Gastroesophageal sphincter (tissue), 4 donors: Measurements from ENCODE around the gene BCAR3. TPM values are rescaled to one million over a fixed set of nuclear protein-coding genes. Genes with fewer than 3 reads are reported as not detected.

Experiments
- ATAC-seq: fragments of 150-250 bp; one replicate; pipeline ENCODE4 v1.9.1; 2016; ENCODE audit warnings: mild to moderate bottlenecking, moderate library complexity
- H3K27ac ChIP-seq, 4 donors: fragments of 200-600 bp; sonication (generic) in 3 of 4; 1 replicate in 3 of 4; 2 replicates in 1 of 4; pipeline ENCODE4 v1.5.1; 2016 to 2019
- H3K27me3 ChIP-seq: fragments of 200-600 bp; sonication (generic); one replicate; pipeline ENCODE4 v1.5.1; 2019
- H3K36me3 ChIP-seq, 2 donors: fragments of 200-600 bp; sonication (generic); one replicate each; pipeline ENCODE4 v1.5.1; 2019; ENCODE audit warnings: control low read depth in 1 of 2
- H3K4me1 ChIP-seq, 3 donors: fragments of 200-600 bp; sonication (generic); 1 replicate in 2 of 3; 2 replicates in 1 of 3; pipeline ENCODE4 v1.5.1; 2016 to 2019; ENCODE audit warnings: control low read depth in 2 of 3
- H3K4me3 ChIP-seq, 2 donors: fragments of 200-600 bp; sonication (generic); one replicate each; pipeline ENCODE4 v1.5.1; 2019; ENCODE audit warnings: mild to moderate bottlenecking in 1 of 2, moderate library complexity in 1 of 2
- H3K9me3 ChIP-seq, 3 donors: fragments of 200-600 bp; sonication (generic); one replicate each; pipeline ENCODE4 v1.5.1; 2017 to 2019; ENCODE audit warnings: control low read depth in 2 of 3
- EP300 ChIP-seq: sonication (generic); formaldehyde crosslinking; IDR thresholded peaks from one replicate; pipeline ENCODE4 v1.6.1; 2017; ENCODE audit warnings: antibody characterized with exemption, mild to moderate bottlenecking
- POLR2A ChIP-seq, 2 donors: fragments of 450-650 bp; IDR thresholded peaks; one replicate each; pipeline ENCODE4 v1.6.1; 2017; ENCODE audit warnings: antibody characterized with exemption in 2 of 2, mild to moderate bottlenecking in 2 of 2, moderate library complexity in 1 of 2
- POLR2AphosphoS5 ChIP-seq: sonication (generic); formaldehyde crosslinking; IDR thresholded peaks from one replicate; pipeline ENCODE4 v1.6.1; 2017; ENCODE audit warnings: antibody characterized with exemption
- WGBS, 2 donors: methylation state at CpG; one replicate each; pipeline ENCODE4 v1.1.5; 2018; ENCODE audit warnings: low coverage in 1 of 2; 5-methylcytosine and 5-hydroxymethylcytosine counted together
- total RNA-seq, 4 donors: library from RNA; depleted of rRNA; stranded (reverse); fragments of >200 nt; gene quantifications; one replicate each; pipeline ENCODE4 v1.1.0, GENCODE V29; 2016
- TF ChIP-seq, protein P1 (sequence below), 4 experiments: fragments of 200-600 bp in 2 of 4; fragments of 450-650 bp in 2 of 4; sonication (generic) in 1 of 4; IDR thresholded peaks; one replicate each; pipeline ENCODE4 v1.5.1; 2017 to 2019; ENCODE audit warnings: antibody characterized with exemption in 4 of 4, mild to moderate bottlenecking in 2 of 4, moderate library complexity in 2 of 4

BCAR3 gene
- total RNA-seq, 4 donors from 2014 or later = 33.9 to 40.2 (median 38.3) TPM

DNA sequence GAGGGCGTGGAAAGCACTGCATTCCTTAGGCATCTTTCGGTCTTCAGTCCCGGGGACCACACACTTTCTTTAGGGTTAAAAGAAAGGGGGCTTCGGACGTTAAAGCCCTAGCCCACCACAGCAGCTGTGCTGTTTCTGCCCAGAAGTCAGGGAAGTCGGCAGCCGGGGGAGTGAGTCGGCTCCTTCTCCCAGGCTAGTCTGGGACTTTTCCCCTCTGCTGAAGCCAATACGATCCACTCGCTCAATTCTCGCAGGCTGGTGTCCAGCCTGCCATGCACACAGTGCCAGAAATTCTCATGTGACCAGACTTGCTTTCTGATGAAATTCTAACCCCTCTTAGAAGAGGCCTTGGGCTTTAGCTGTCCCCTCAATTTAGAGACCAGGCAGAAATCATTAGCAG lies 67.7 kb downstream of the BCAR3 start:
- peak overlapping the region; percentile 42 to 53 for H3K4me3 ChIP-seq
- H3K27me3 ChIP-seq = no peaks in the 10 kb centered on the region
- no peaks in the 10 kb centered on the region for H3K9me3 ChIP-seq
- ATAC-seq = peak; percentile 69
- H3K36me3 ChIP-seq = no peaks in the 10 kb centered on the region
- H3K4me1 ChIP-seq = peaks cover 15 to 93% (median 34%) of the 10 kb centered on the region in 3 donors
- peak overlapping the region; percentile 45 to 78 (median 74) for H3K27ac ChIP-seq
- TF ChIP-seq, protein P1, sequence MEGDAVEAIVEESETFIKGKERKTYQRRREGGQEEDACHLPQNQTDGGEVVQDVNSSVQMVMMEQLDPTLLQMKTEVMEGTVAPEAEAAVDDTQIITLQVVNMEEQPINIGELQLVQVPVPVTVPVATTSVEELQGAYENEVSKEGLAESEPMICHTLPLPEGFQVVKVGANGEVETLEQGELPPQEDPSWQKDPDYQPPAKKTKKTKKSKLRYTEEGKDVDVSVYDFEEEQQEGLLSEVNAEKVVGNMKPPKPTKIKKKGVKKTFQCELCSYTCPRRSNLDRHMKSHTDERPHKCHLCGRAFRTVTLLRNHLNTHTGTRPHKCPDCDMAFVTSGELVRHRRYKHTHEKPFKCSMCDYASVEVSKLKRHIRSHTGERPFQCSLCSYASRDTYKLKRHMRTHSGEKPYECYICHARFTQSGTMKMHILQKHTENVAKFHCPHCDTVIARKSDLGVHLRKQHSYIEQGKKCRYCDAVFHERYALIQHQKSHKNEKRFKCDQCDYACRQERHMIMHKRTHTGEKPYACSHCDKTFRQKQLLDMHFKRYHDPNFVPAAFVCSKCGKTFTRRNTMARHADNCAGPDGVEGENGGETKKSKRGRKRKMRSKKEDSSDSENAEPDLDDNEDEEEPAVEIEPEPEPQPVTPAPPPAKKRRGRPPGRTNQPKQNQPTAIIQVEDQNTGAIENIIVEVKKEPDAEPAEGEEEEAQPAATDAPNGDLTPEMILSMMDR (IDR thresholded peaks at IDR 0.05) = no peak
- TF ChIP-seq EP300 (no peak), POLR2AphosphoS5 (peak; percentile 38)
- WGBS, 2 donors = 8 to 61% methylated on average over 7 to 11 of the region's 11 CpGs

DNA sequence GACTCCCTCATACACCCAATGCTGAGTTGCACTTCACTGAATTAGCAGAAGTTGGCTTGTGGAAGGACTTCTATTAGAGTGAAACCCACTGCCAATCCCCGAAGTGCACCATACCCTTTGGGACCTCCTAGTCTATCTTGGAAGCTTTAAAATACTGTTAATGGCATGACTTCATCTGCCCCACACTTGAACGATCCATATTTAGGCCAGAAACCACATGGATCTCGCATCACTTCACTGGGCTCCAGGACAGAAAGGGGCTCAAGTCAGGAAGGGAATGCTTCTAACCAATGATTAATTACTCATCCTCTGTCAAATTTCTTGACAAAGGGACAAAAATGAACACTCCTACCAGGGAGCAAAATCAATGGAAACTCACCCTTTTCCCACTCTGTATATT lies 69.1 kb downstream of the BCAR3 start:
- Histone ChIP-seq H3K4me1 (peaks cover 12 to 96% (median 34%) of the 10 kb centered on the region in 3 donors), H3K4me3 (peak overlapping the region in 1 of 2 donors; percentile 53), H3K27ac (peak overlapping the region in 2 of 4 donors; percentile 27 to 78), H3K27me3 (no peaks in the 10 kb centered on the region), H3K36me3 (no peaks in the 10 kb centered on the region), H3K9me3 (no peaks in the 10 kb centered on the region)
- ATAC-seq = no peak
- 65 to 87% methylated on average over 2 to 3 of the region's 3 CpGs for WGBS, 2 donors
- TF ChIP-seq POLR2AphosphoS5 (no peak), POLR2A (IDR thresholded peaks at IDR 0.05) (no peak), EP300 (no peak)
- TF ChIP-seq, protein P1 (IDR thresholded peaks at IDR 0.05) = no peak

DNA sequence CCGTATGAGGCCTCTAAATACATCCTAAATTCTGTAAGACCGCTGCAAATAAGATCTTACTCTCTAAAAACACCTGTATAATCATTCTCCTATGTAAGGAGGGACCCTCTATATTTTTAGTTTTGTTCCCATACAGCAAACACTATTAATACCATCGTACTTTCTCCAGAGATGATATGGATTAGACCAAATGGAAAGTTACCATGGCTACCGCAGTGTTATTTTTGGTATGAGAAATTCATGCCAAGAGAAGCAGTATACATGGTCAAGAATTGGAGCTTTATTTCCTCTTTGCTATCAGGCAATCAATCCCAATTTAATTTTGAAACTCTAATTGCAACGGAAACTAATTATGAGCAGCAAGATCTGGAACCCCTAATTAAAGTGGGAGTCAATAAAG lies 70.0 kb downstream of the BCAR3 start:
- no peak for ATAC-seq
- TF ChIP-seq POLR2A (IDR thresholded peaks at IDR 0.05) (no peak), POLR2AphosphoS5 (no peak), EP300 (no peak)
- TF ChIP-seq, protein P1 (IDR thresholded peaks at IDR 0.05) = no peak
- H3K36me3 ChIP-seq = no peaks in the 10 kb centered on the region
- WGBS, 2 donors = 72 to 77% methylated on average over 5 of the region's 5 CpGs
- no peaks in the 10 kb centered on the region for H3K27me3 ChIP-seq
- peak overlapping the region in 1 of 4 donors; percentile 27 for H3K27ac ChIP-seq
- no peaks in the 10 kb centered on the region for H3K9me3 ChIP-seq
- H3K4me1 ChIP-seq = peaks cover 5 to 96% (median 26%) of the 10 kb centered on the region in 3 donors
- H3K4me3 ChIP-seq = no peak overlapping the region

- Histone ChIP-seq H3K4me1 (peaks cover 0 to 96% (median 8%) of the 10 kb centered on the region in 3 donors), H3K27ac (peak overlapping the region in 1 of 4 donors; percentile 2)
- 90% methylated on average over 6 of the region's 8 CpGs; no CpG with 5 or more reads in 1 of the 2 donors for WGBS, 2 donors
Measured at GRCh38 chr1:93609536-93609935, 72.1 kb downstream of the BCAR3 start.

More at GRCh38 chr1:93609536-93609935, 72.1 kb downstream of the BCAR3 start:
- no peak overlapping the region for H3K4me3 ChIP-seq
- ATAC-seq = no peak
- TF ChIP-seq POLR2A (IDR thresholded peaks at IDR 0.05) (no peak), EP300 (no peak), POLR2AphosphoS5 (no peak)
- TF ChIP-seq, protein P1 (IDR thresholded peaks at IDR 0.05) = no peak
- H3K36me3 ChIP-seq = no peaks in the 10 kb centered on the region
- H3K27me3 ChIP-seq = no peaks in the 10 kb centered on the region
- no peaks in the 10 kb centered on the region for H3K9me3 ChIP-seq
